HCT116 (cell line): ENCODE measurements around the gene SRPX. TPM values are rescaled to one million over a fixed set of nuclear protein-coding genes. Genes with fewer than 3 reads are reported as not detected.

Experiments used
- ATAC-seq: fragments of 200-7000 bp; cut with Tn5 transposase; 2 replicates; pipeline ENCODE4 v1.9.1; 2020; ENCODE audit warnings: mild to moderate bottlenecking, moderate library complexity
- BruUV-seq: library from RNA; stranded (reverse); fragments of 400-500 nt; replicated peaks from 2 replicates; lab custom pipeline; 2021; lab: Mats Ljungman, UMichigan
- CTCF ChIA-PET: fragments of 300-600 bp; sonication (Branson Sonifier 250); formaldehyde crosslinking; loops from one replicate; lab custom pipeline; 2021; ENCODE audit warnings: antibody characterized with exemption; lab: Charles Lee
- POLR2A ChIA-PET: fragments of 300-600, 350-600 bp; sonication (Branson Sonifier 250); formaldehyde crosslinking; loops from one replicate; lab custom pipeline; 2021; ENCODE audit warnings: antibody characterized with exemption; lab: Charles Lee
- RAD21 ChIA-PET, 2 experiments: fragments of 300-600 bp; sonication (Branson Sonifier 250); formaldehyde crosslinking; loops; one replicate each; lab custom pipeline; 2023; ENCODE audit warnings: low total read pairs in 2 of 2; ENCODE audit not compliant: uncharacterized antibody in 2 of 2, unreplicated experiment in 2 of 2, low non-redundant PET in 1 of 2; lab: Charles Lee
- DNase-seq: peaks from one replicate; pipeline ENCODE4 v3.0.0-alpha.2; 2010; ENCODE audit warnings: low read depth, low spot score
- H2AFZ ChIP-seq: fragments of 200-600 bp; shearing (Covaris generic), sonication (generic); 2 replicates; pipeline ENCODE4 v1.6.1; 2017; ENCODE audit warnings: low read depth, mixed run types, mixed read lengths, antibody characterized with exemption, low read length; ENCODE audit not compliant: poor library complexity, severe bottlenecking
- H3K27ac ChIP-seq: 2 replicates; pipeline ENCODE4 v1.5.1; 2012; ENCODE audit warnings: low read depth, low read length
- H3K27me3 ChIP-seq: fragments of 200-600 bp; sonication (generic); 2 replicates; pipeline ENCODE4 v1.6.1; 2016; ENCODE audit warnings: mixed run types, low read length, mixed read lengths; ENCODE audit not compliant: insufficient read depth
- H3K36me3 ChIP-seq, 2 experiments: fragments of 200-500 bp in 1 of 2; fragments of 200-600 bp in 1 of 2; sonication (Bioruptor generic) in 1 of 2; sonication (generic) in 1 of 2; 2 replicates each; pipeline versions ENCODE4 v1.5.1 to v1.6.1; 2014 to 2016; ENCODE audit warnings: low read length in 2 of 2, inconsistent platforms in 1 of 2, mixed read lengths in 1 of 2, mixed run types in 1 of 2; ENCODE audit not compliant: insufficient read depth in 2 of 2, control insufficient read depth in 1 of 2
- H3K4me1 ChIP-seq, 2 experiments: fragments of 200-600 bp in 1 of 2; sonication (generic) in 1 of 2; 2 replicates each; pipeline versions ENCODE4 v1.5.1 to v1.6.1; 2012 to 2017; ENCODE audit warnings: low read length in 2 of 2, inconsistent platforms in 1 of 2, mild to moderate bottlenecking in 1 of 2, mixed read lengths in 1 of 2, mixed run types in 1 of 2, moderate library complexity in 1 of 2; ENCODE audit not compliant: insufficient read depth in 2 of 2, control insufficient read depth in 1 of 2
- H3K4me2 ChIP-seq: fragments of 200-600 bp; sonication (generic); 2 replicates; pipeline ENCODE4 v1.6.1; 2017; ENCODE audit warnings: mixed run types, low read length, mixed read lengths
- H3K4me3 ChIP-seq, 2 experiments: fragments of 200-600 bp in 1 of 2; sonication (generic) in 1 of 2; replicated peaks in 1 of 2; 2 replicates each; pipeline ENCODE4 v1.5.1; 2011 to 2016; ENCODE audit warnings: low read length in 2 of 2, control low read depth in 1 of 2, low read depth in 1 of 2, mild to moderate bottlenecking in 1 of 2, mixed read lengths in 1 of 2, mixed run types in 1 of 2
- H3K79me2 ChIP-seq: fragments of 200-600 bp; sonication (generic); 2 replicates; pipeline ENCODE4 v1.6.1; 2017; ENCODE audit warnings: mild to moderate bottlenecking, mixed run types, low read length, moderate library complexity, mixed read lengths; ENCODE audit not compliant: insufficient read depth
- H3K9ac ChIP-seq: fragments of 200-600 bp; sonication (generic); 2 replicates; pipeline ENCODE4 v1.6.1; 2016; ENCODE audit warnings: low read length, mixed read lengths
- H3K9me2 ChIP-seq: fragments of 200-600 bp; sonication (generic), shearing (Covaris generic); 2 replicates; pipeline ENCODE4 v1.6.1; 2017; ENCODE audit warnings: mixed run types, mild to moderate bottlenecking, moderate library complexity; ENCODE audit not compliant: insufficient read depth
- H3K9me3 ChIP-seq, 2 experiments: fragments of 200-500 bp in 1 of 2; fragments of 200-600 bp in 1 of 2; sonication (Bioruptor generic) in 1 of 2; sonication (generic) in 1 of 2; 2 replicates each; pipeline ENCODE4 v1.6.1; 2014 to 2017; ENCODE audit warnings: low read length in 2 of 2, mixed read lengths in 2 of 2, inconsistent platforms in 1 of 2, low read depth in 1 of 2, mild to moderate bottlenecking in 1 of 2, mixed run types in 1 of 2, moderate library complexity in 1 of 2; ENCODE audit not compliant: control insufficient read depth in 1 of 2, insufficient read depth in 1 of 2
- H4K20me1 ChIP-seq: fragments of 200-600 bp; sonication (generic), shearing (Covaris generic); 2 replicates; pipeline ENCODE4 v1.6.1; 2017; ENCODE audit warnings: mixed run types, mild to moderate bottlenecking, moderate library complexity; ENCODE audit not compliant: insufficient read depth
- CBX3 ChIP-seq: IDR thresholded peaks from 2 replicates; pipeline ENCODE4 v1.6.1; 2012; ENCODE audit warnings: low read depth
- EGR1 ChIP-seq: IDR thresholded peaks from 2 replicates; pipeline ENCODE4 v1.6.1; 2012; ENCODE audit warnings: low read depth
- ELF1 ChIP-seq: IDR thresholded peaks from 2 replicates; pipeline ENCODE4 v1.6.1; 2012; ENCODE audit warnings: low read depth, borderline replicate concordance
- EZH2 ChIP-seq: fragments of 200-600 bp; sonication (generic); IDR thresholded peaks from 2 replicates; pipeline ENCODE4 v1.6.1; 2017; ENCODE audit warnings: antibody characterized with exemption, mixed run types
- EZH2phosphoT487 ChIP-seq: fragments of 200-600 bp; IDR thresholded peaks from 2 replicates; pipeline ENCODE4 v1.6.1; 2018; ENCODE audit warnings: antibody characterized with exemption, borderline replicate concordance
- POLR2A ChIP-seq: IDR thresholded peaks from 2 replicates; pipeline ENCODE4 v1.7.0; 2011; ENCODE audit warnings: borderline replicate concordance; ENCODE audit not compliant: insufficient read depth, insufficient read length; ENCODE audit errors: extremely low read depth
- POLR2AphosphoS5 ChIP-seq: IDR thresholded peaks from 2 replicates; pipeline ENCODE4 v1.6.1; 2011; ENCODE audit warnings: mild to moderate bottlenecking, low read depth, low read length, moderate library complexity
- SIN3A ChIP-seq: IDR thresholded peaks from 2 replicates; pipeline ENCODE4 v1.6.1; 2012; ENCODE audit warnings: low read depth
- SP1 ChIP-seq: IDR thresholded peaks from 2 replicates; pipeline ENCODE4 v1.6.1; 2012; ENCODE audit warnings: low read depth
- intact Hi-C: fragments of 100-400 bp; cut with micrococcal nuclease; formaldehyde crosslinking; loops from 2 replicates; pipeline ENCODE4 v1.10.0; 2022
- total RNA-seq: library from RNA; stranded (reverse); gene quantifications from one replicate; pipeline ENCODE4 v1.2.1, GENCODE V29; 2021; ENCODE audit not compliant: unreplicated experiment
- TF ChIP-seq, protein P1 (sequence below): IDR thresholded peaks from 2 replicates; pipeline ENCODE4 v1.6.1; 2012
- TF ChIP-seq, protein P2 (sequence below), 3 experiments: fragments of 200-600 bp in 1 of 3; sonication (generic) in 1 of 3; IDR thresholded peaks in 2 of 3; conservative IDR thresholded peaks in 1 of 3; 2 replicates each; pipeline ENCODE4 v1.5.1; 2012 to 2017; ENCODE audit warnings: low read depth in 2 of 3, low read length in 2 of 3, antibody characterized with exemption in 1 of 3, borderline replicate concordance in 1 of 3, control low read depth in 1 of 3, mild to moderate bottlenecking in 1 of 3, mixed read lengths in 1 of 3, mixed run types in 1 of 3, moderate library complexity in 1 of 3; ENCODE audit not compliant: insufficient read depth in 1 of 3
- TF ChIP-seq, protein P3 (sequence below): IDR thresholded peaks from 2 replicates; pipeline ENCODE4 v1.6.1; 2012; ENCODE audit warnings: low read depth
- TF ChIP-seq, protein P4 (sequence below): IDR thresholded peaks from 2 replicates; pipeline ENCODE4 v1.6.1; 2012

SRPX gene
- total RNA-seq, 1 experiment from 2014 or later: 18.2 TPM

DNA sequence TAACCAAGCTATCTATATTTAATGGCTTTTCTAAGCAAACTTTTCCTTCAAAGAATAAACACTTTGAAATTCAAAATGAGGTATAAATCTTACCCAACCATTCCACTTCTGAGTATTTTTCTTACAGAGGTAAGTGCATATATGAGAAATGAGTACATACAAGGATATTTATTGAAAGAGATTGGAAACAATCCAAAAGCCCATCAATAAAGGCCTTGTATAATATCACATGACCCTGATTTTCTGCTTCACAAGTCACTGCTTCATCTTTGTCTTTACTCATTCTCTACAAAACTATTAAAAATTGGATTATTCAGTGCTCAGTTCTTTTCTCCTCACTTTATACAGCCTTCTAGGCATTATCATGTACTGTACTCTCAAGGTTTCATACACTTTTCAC, 91.3 kb downstream of the SRPX start:
- no peak for ATAC-seq
- Histone ChIP-seq H3K4me1 (no peaks in the 10 kb centered on the region), H3K4me3 (no peak overlapping the region), H3K9me3 (no peaks in the 10 kb centered on the region), H2AFZ (no peak overlapping the region), H4K20me1 (no peaks in the 10 kb centered on the region), H3K27me3 (no peaks in the 10 kb centered on the region), H3K9ac (no peak overlapping the region), H3K4me2 (no peak overlapping the region), H3K27ac (no peak overlapping the region), H3K36me3 (no peaks in the 10 kb centered on the region), H3K9me2 (no peaks in the 10 kb centered on the region), H3K79me2 (no peaks in the 10 kb centered on the region)
- DNase-seq: no peak
- TF ChIP-seq, protein P1, sequence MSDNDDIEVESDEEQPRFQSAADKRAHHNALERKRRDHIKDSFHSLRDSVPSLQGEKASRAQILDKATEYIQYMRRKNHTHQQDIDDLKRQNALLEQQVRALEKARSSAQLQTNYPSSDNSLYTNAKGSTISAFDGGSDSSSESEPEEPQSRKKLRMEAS: no peak
- no peak for TF ChIP-seq EZH2phosphoT487
- TF ChIP-seq EGR1: no peak
- no peak for TF ChIP-seq ELF1
- no peak for TF ChIP-seq EZH2
- TF ChIP-seq SIN3A: no peak
- TF ChIP-seq, protein P2, sequence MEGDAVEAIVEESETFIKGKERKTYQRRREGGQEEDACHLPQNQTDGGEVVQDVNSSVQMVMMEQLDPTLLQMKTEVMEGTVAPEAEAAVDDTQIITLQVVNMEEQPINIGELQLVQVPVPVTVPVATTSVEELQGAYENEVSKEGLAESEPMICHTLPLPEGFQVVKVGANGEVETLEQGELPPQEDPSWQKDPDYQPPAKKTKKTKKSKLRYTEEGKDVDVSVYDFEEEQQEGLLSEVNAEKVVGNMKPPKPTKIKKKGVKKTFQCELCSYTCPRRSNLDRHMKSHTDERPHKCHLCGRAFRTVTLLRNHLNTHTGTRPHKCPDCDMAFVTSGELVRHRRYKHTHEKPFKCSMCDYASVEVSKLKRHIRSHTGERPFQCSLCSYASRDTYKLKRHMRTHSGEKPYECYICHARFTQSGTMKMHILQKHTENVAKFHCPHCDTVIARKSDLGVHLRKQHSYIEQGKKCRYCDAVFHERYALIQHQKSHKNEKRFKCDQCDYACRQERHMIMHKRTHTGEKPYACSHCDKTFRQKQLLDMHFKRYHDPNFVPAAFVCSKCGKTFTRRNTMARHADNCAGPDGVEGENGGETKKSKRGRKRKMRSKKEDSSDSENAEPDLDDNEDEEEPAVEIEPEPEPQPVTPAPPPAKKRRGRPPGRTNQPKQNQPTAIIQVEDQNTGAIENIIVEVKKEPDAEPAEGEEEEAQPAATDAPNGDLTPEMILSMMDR (IDR thresholded peaks at IDR 0.05 in 2 of 3, conservative IDR thresholded peaks at IDR 0.05 in 1 of 3; ENCODE audit: borderline replicate concordance in 1 of 3, insufficient read depth in 1 of 3, low read depth in 2 of 3, low read length in 2 of 3): no peak
- no peak for TF ChIP-seq POLR2AphosphoS5
- no peak for TF ChIP-seq SP1
- no peak for TF ChIP-seq CBX3
- no peak for TF ChIP-seq POLR2A
- TF ChIP-seq, protein P3, sequence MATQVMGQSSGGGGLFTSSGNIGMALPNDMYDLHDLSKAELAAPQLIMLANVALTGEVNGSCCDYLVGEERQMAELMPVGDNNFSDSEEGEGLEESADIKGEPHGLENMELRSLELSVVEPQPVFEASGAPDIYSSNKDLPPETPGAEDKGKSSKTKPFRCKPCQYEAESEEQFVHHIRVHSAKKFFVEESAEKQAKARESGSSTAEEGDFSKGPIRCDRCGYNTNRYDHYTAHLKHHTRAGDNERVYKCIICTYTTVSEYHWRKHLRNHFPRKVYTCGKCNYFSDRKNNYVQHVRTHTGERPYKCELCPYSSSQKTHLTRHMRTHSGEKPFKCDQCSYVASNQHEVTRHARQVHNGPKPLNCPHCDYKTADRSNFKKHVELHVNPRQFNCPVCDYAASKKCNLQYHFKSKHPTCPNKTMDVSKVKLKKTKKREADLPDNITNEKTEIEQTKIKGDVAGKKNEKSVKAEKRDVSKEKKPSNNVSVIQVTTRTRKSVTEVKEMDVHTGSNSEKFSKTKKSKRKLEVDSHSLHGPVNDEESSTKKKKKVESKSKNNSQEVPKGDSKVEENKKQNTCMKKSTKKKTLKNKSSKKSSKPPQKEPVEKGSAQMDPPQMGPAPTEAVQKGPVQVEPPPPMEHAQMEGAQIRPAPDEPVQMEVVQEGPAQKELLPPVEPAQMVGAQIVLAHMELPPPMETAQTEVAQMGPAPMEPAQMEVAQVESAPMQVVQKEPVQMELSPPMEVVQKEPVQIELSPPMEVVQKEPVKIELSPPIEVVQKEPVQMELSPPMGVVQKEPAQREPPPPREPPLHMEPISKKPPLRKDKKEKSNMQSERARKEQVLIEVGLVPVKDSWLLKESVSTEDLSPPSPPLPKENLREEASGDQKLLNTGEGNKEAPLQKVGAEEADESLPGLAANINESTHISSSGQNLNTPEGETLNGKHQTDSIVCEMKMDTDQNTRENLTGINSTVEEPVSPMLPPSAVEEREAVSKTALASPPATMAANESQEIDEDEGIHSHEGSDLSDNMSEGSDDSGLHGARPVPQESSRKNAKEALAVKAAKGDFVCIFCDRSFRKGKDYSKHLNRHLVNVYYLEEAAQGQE: no peak
- TF ChIP-seq, protein P4, sequence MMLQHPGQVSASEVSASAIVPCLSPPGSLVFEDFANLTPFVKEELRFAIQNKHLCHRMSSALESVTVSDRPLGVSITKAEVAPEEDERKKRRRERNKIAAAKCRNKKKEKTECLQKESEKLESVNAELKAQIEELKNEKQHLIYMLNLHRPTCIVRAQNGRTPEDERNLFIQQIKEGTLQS: no peak
- ChIA-PET POLR2A (no interaction called here), RAD21 (no interaction called here), CTCF (no interaction called here)
- intact Hi-C loops: no loop called here
- no TSS peak for BruUV-seq
